Stimulated activated CD8-positive, alpha-beta memory T cell treated with anti-CD3 and anti-CD28 coated beads, Interleukin-7, amount 100 ng/mL, for 24 hours (primary cell): ENCODE measurements around the gene MED6.

ENCODE experiments used
- DNase-seq: peaks from one replicate; pipeline ENCODE4 v3.0.0-alpha.2; 2020; ENCODE audit warnings: low read depth

MED6 gene

GRCh38 chr14:70597731-70598130, 2.7 kb downstream of the MED6 start:
- DNase-seq: no peak

- DNase-seq: no peak
These were observed 4.8 kb downstream of the MED6 start for GRCh38 chr14:70595443-70596185.

GRCh38 chr14:70594461-70594860, 6.0 kb downstream of the MED6 start:
- DNase-seq: no peak

- no peak for DNase-seq
These were observed 15.2 kb downstream of the MED6 start for GRCh38 chr14:70585231-70585630.

GRCh38 chr14:70576891-70577290, 23.6 kb downstream of the MED6 start:
- no peak for DNase-seq

- DNase-seq: no peak
These were observed 27.4 kb downstream of the MED6 start for GRCh38 chr14:70573050-70573449.

- no peak for DNase-seq
These were observed 29.3 kb downstream of the MED6 start for GRCh38 chr14:70571139-70571538.

- no peak for DNase-seq
These were observed 32.7 kb downstream of the MED6 start for GRCh38 chr14:70567791-70568190.

GRCh38 chr14:70563869-70564268, 36.6 kb downstream of the MED6 start:
- no peak for DNase-seq

GRCh38 chr14:70563417-70563816, 37.0 kb downstream of the MED6 start:
- DNase-seq: no peak

GRCh38 chr14:70558356-70558755, 42.1 kb downstream of the MED6 start:
- DNase-seq: no peak

GRCh38 chr14:70555890-70556289, 44.6 kb downstream of the MED6 start:
- DNase-seq: no peak

GRCh38 chr14:70538087-70538486, 62.4 kb downstream of the MED6 start:
- no peak for DNase-seq

- DNase-seq: no peak
These were observed 63.6 kb downstream of the MED6 start for GRCh38 chr14:70536830-70537229.

- DNase-seq: no peak
These were observed 65.6 kb downstream of the MED6 start, which contains the start of gene ADAM20 for GRCh38 chr14:70534904-70535303. ADAM20 (minus strand) TSS chr14:70535004; CDS start chr14:70524757, 10,247 bp downstream.
